Thyroid gland (tissue), 4 donors: ENCODE results near the gene NPNT.

Experiments
- CTCF ChIP-seq, 6 experiments: fragments of 200-600 bp in 3 of 6; fragments of 450-650 bp in 3 of 6; sonication (generic) in 3 of 6; IDR thresholded peaks; one replicate each; pipeline ENCODE4 v1.5.1; 2016 to 2019; ENCODE audit warnings: antibody characterized with exemption in 6 of 6, mild to moderate bottlenecking in 2 of 6, inconsistent platforms in 1 of 6, moderate library complexity in 1 of 6
- POLR2A ChIP-seq, 2 donors: fragments of 450-650 bp; IDR thresholded peaks; one replicate each; pipeline ENCODE4 v1.6.1; 2017; ENCODE audit warnings: antibody characterized with exemption in 2 of 2, mild to moderate bottlenecking in 2 of 2, moderate library complexity in 1 of 2

DNA sequence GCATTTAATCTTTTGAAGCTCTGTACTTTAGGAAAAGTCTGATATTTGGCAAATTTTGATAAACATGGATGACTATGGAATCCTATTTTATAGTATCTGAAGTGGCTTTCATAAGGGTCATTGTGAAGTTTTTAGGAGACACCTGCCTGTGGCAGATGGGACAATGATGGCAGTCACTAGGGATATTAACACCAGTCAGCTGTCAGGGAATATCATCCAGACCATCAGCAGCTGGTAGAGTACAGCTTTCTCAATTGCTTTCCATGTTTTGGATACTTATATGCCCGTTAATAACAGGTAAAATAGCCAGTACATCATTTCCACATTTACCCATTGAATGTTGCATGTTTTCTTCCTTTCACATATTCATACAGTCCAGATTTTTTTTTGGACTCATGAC lies 39.1 kb downstream of the NPNT start:
- no peak for TF ChIP-seq POLR2A (IDR thresholded peaks at IDR 0.05)
- TF ChIP-seq CTCF (IDR thresholded peaks at IDR 0.05) = no peak
